Measurements from ENCODE around the gene RNU6-9. TPM values are rescaled to one million over a fixed set of nuclear protein-coding genes. Genes with fewer than 3 reads are reported as not detected.
"Not testable (repeated sequence)": the region's sequence is repeated elsewhere in the genome, so short reads cannot be mapped to it uniquely, and the experiment has no call there.

RNU6-9 gene
- total RNA-seq, 2 experiments from 2014 or later: not detected

- CTCF ChIA-PET: interaction anchor here (0.8 kb wide), 1 partner anchor 128 kb away, joined by 3 read pairs; no protein-coding TSS in a partner anchor
- H3K27ac Mint-ChIP-seq: no peak overlapping the region
- H3K4me3 Mint-ChIP-seq: no peak overlapping the region
- peak; percentile 90 for ATAC-seq
- H3K4me1 Mint-ChIP-seq: peaks cover 12% of the 10 kb centered on the region
- intact Hi-C loops (cut with DNase I, micrococcal nuclease): no loop called here
- POLR2A ChIA-PET: interaction anchor here (1.3 kb wide), 1 partner anchor 9 kb away, joined by 3 read pairs; no protein-coding TSS in a partner anchor
- no peaks in the 10 kb centered on the region for H3K27me3 Mint-ChIP-seq
- peak; percentile 88 for DNase-seq
- peaks cover 9% of the 10 kb centered on the region for H3K36me3 Mint-ChIP-seq (ENCODE audit: low read depth)
- no peaks in the 10 kb centered on the region for H3K9me3 Mint-ChIP-seq (ENCODE audit: low read depth)
These were observed 20.9 kb upstream of the RNU6-9 start for GRCh38 chr19:872266-872951.

- peak; percentile 85 for DNase-seq
- Mint-ChIP-seq H3K36me3 (ENCODE audit: low read depth) (peaks cover 9% of the 10 kb centered on the region), H3K9me3 (ENCODE audit: low read depth) (no peaks in the 10 kb centered on the region), H3K27ac (no peak overlapping the region), H3K4me3 (no peak overlapping the region), H3K27me3 (no peaks in the 10 kb centered on the region), H3K4me1 (peaks cover 12% of the 10 kb centered on the region)
- ChIA-PET CTCF (interaction anchor here (0.8 kb wide), 1 partner anchor 128 kb away, joined by 3 read pairs; no protein-coding TSS in a partner anchor), POLR2A (interaction anchor here (1.3 kb wide), 1 partner anchor 10 kb away, joined by 3 read pairs; no protein-coding TSS in a partner anchor)
- intact Hi-C loops (cut with DNase I, micrococcal nuclease): loop anchor here in 1 of 2 experiments (1.0 kb wide), 3 partner anchors 11 to 193 kb away; partner anchors contain the start of genes MED16 and RNU6-9
- ATAC-seq: peak; percentile 89
These were observed 20.2 kb upstream of the RNU6-9 start for GRCh38 chr19:873084-873483.

- ChIA-PET CTCF (no interaction called here), POLR2A (no interaction called here)
- no peaks in the 10 kb centered on the region for H3K9me3 Mint-ChIP-seq (ENCODE audit: low read depth)
- H3K27me3 Mint-ChIP-seq: no peaks in the 10 kb centered on the region
- intact Hi-C loops (cut with DNase I, micrococcal nuclease): loop anchor here in 1 of 2 experiments (1.0 kb wide), 3 partner anchors 11 to 193 kb away; partner anchors contain the start of genes MED16 and RNU6-9
- ATAC-seq (no peak), DNase-seq (no peak)
- H3K27ac Mint-ChIP-seq: no peak overlapping the region
- H3K36me3 Mint-ChIP-seq (ENCODE audit: low read depth): peaks cover 8% of the 10 kb centered on the region
- H3K4me1 Mint-ChIP-seq: peaks cover 12% of the 10 kb centered on the region
- no peak overlapping the region for H3K4me3 Mint-ChIP-seq
These were observed 19.7 kb upstream of the RNU6-9 start for GRCh38 chr19:873561-874041.

- H3K9me3 Mint-ChIP-seq (ENCODE audit: low read depth): no peaks in the 10 kb centered on the region
- ATAC-seq (no peak), DNase-seq (no peak)
- no peaks in the 10 kb centered on the region for H3K27me3 Mint-ChIP-seq
- intact Hi-C loops (cut with DNase I, micrococcal nuclease): no loop called here
- H3K4me3 Mint-ChIP-seq: no peak overlapping the region
- POLR2A ChIA-PET: interaction anchor here (0.6 kb wide), 1 partner anchor 11 kb away, joined by 7 read pairs; no protein-coding TSS in a partner anchor
- H3K4me1 Mint-ChIP-seq: peaks cover 12% of the 10 kb centered on the region
- CTCF ChIA-PET: no interaction called here
- peaks cover 3% of the 10 kb centered on the region for H3K36me3 Mint-ChIP-seq (ENCODE audit: low read depth)
- H3K27ac Mint-ChIP-seq: no peak overlapping the region
These were observed 17.9 kb upstream of the RNU6-9 start for GRCh38 chr19:875265-875879.

GRCh38 chr19:876089-876488, 17.2 kb upstream of the RNU6-9 start:
- H3K27ac Mint-ChIP-seq: no peak overlapping the region
- ChIA-PET CTCF (interaction anchor here (0.7 kb wide), 1 partner anchor 154 kb away, joined by 3 read pairs; no protein-coding TSS in a partner anchor), POLR2A (interaction anchor here (0.6 kb wide), 1 partner anchor 12 kb away, joined by 7 read pairs; no protein-coding TSS in a partner anchor)
- peaks cover 12% of the 10 kb centered on the region for H3K4me1 Mint-ChIP-seq
- intact Hi-C loops (cut with DNase I, micrococcal nuclease): no loop called here
- no peak overlapping the region for H3K4me3 Mint-ChIP-seq
- no peaks in the 10 kb centered on the region for H3K27me3 Mint-ChIP-seq
- H3K9me3 Mint-ChIP-seq (ENCODE audit: low read depth): no peaks in the 10 kb centered on the region
- H3K36me3 Mint-ChIP-seq (ENCODE audit: low read depth): peaks cover 5% of the 10 kb centered on the region
- ATAC-seq (no peak), DNase-seq (no peak)

- DNase-seq: no peak
- intact Hi-C loops (cut with DNase I, micrococcal nuclease): no loop called here
- Mint-ChIP-seq H3K9me3 (ENCODE audit: low read depth) (no peaks in the 10 kb centered on the region), H3K27ac (no peak overlapping the region), H3K4me3 (no peak overlapping the region), H3K36me3 (ENCODE audit: low read depth) (peaks cover 7% of the 10 kb centered on the region), H3K27me3 (no peaks in the 10 kb centered on the region), H3K4me1 (peaks cover 9% of the 10 kb centered on the region)
- ChIA-PET POLR2A (no interaction called here), CTCF (no interaction called here)
- no peak for ATAC-seq
These were observed 16.4 kb upstream of the RNU6-9 start for GRCh38 chr19:876780-877314.

- H3K9me3 Mint-ChIP-seq (ENCODE audit: low read depth); H3K27ac Mint-ChIP-seq; DNase-seq; ATAC-seq; H3K4me1 Mint-ChIP-seq; H3K27me3 Mint-ChIP-seq; H3K4me3 Mint-ChIP-seq; CTCF ChIA-PET; intact Hi-C loops (cut with DNase I, micrococcal nuclease): not testable (repeated sequence)
- peaks cover 15% of the 10 kb centered on the region for H3K36me3 Mint-ChIP-seq (ENCODE audit: low read depth)
- POLR2A ChIA-PET: interaction anchor here (0.6 to 1.3 kb wide), 2 partner anchors 15 to 20 kb away, joined by 3 to 5 read pairs; partner anchors contain the start of genes MED16 and RNU6-9
These were observed 15.2 kb upstream of the RNU6-9 start for GRCh38 chr19:877992-878660.

- H3K36me3 Mint-ChIP-seq (ENCODE audit: low read depth): peaks cover 15% of the 10 kb centered on the region
- intact Hi-C loops (cut with DNase I, micrococcal nuclease); CTCF ChIA-PET; H3K9me3 Mint-ChIP-seq (ENCODE audit: low read depth); H3K4me3 Mint-ChIP-seq; H3K27ac Mint-ChIP-seq; DNase-seq; ATAC-seq; H3K27me3 Mint-ChIP-seq; H3K4me1 Mint-ChIP-seq: not testable (repeated sequence)
- POLR2A ChIA-PET: interaction anchor here (0.6 to 1.3 kb wide), 2 partner anchors 14 to 21 kb away, joined by 3 to 5 read pairs; partner anchors contain the start of genes MED16 and RNU6-9
These were observed 14.3 kb upstream of the RNU6-9 start for GRCh38 chr19:878751-879561.

- no peak for DNase-seq
- ChIA-PET POLR2A (interaction anchor here (1.3 kb wide), 1 partner anchor 13 kb away, joined by 3 read pairs; the partner anchor contains the start of genes MED16 and RNU6-9), CTCF (interaction anchor here (1.0 kb wide), 1 partner anchor 49 kb away, joined by 3 read pairs; no protein-coding TSS in a partner anchor)
- no peaks in the 10 kb centered on the region for H3K4me1 Mint-ChIP-seq
- no peak overlapping the region for H3K27ac Mint-ChIP-seq
- ATAC-seq: no peak
- H3K27me3 Mint-ChIP-seq: no peaks in the 10 kb centered on the region
- peaks cover 15% of the 10 kb centered on the region for H3K36me3 Mint-ChIP-seq (ENCODE audit: low read depth)
- H3K9me3 Mint-ChIP-seq (ENCODE audit: low read depth): no peaks in the 10 kb centered on the region
- H3K4me3 Mint-ChIP-seq: no peak overlapping the region
- intact Hi-C loops (cut with DNase I, micrococcal nuclease): no loop called here
These were observed 13.4 kb upstream of the RNU6-9 start for GRCh38 chr19:879711-880438.

- H3K36me3 Mint-ChIP-seq (ENCODE audit: low read depth): peaks cover 15% of the 10 kb centered on the region
- intact Hi-C loops (cut with DNase I, micrococcal nuclease): no loop called here
- no peaks in the 10 kb centered on the region for H3K9me3 Mint-ChIP-seq (ENCODE audit: low read depth)
- no peaks in the 10 kb centered on the region for H3K4me1 Mint-ChIP-seq
- H3K27ac Mint-ChIP-seq: no peak overlapping the region
- DNase-seq: no peak
- no peak for ATAC-seq
- ChIA-PET CTCF (no interaction called here), POLR2A (no interaction called here)
- no peaks in the 10 kb centered on the region for H3K27me3 Mint-ChIP-seq
- H3K4me3 Mint-ChIP-seq: no peak overlapping the region
These were observed 11.8 kb upstream of the RNU6-9 start for GRCh38 chr19:881385-882071.

Measured in activated CD4-positive, alpha-beta T cell treated with anti-CD3 and anti-CD28 coated beads for 36 hours (primary cell).